Esophagus (tissue), 2 donors: ENCODE measurements around the gene SEPHS2. TPM values are rescaled to one million over a fixed set of nuclear protein-coding genes. Genes with fewer than 3 reads are reported as not detected.
"Not testable (repeated sequence)": the region's sequence is repeated elsewhere in the genome, so short reads cannot be mapped to it uniquely, and the experiment has no call there.

Experiments used
- H3K27ac ChIP-seq, 2 donors: one replicate each; pipeline ENCODE4 v1.5.1; 2013; ENCODE audit warnings: low read depth in 2 of 2, mild to moderate bottlenecking in 2 of 2, inconsistent platforms in 1 of 2, low read length in 1 of 2, moderate library complexity in 1 of 2
- H3K27me3 ChIP-seq, 2 donors: one replicate each; pipeline ENCODE4 v1.6.1; 2013; ENCODE audit warnings: low read length in 2 of 2, control low read depth in 1 of 2, mild to moderate bottlenecking in 1 of 2; ENCODE audit not compliant: insufficient read depth in 2 of 2, control insufficient read depth in 1 of 2
- H3K36me3 ChIP-seq, 2 donors: one replicate each; pipeline ENCODE4 v1.6.1; 2013; ENCODE audit warnings: low read length in 1 of 2; ENCODE audit not compliant: control insufficient read depth in 2 of 2, insufficient read depth in 2 of 2
- H3K4me1 ChIP-seq, 2 donors: one replicate each; pipeline ENCODE4 v1.6.1; 2013; ENCODE audit warnings: low read length in 1 of 2; ENCODE audit not compliant: control insufficient read depth in 2 of 2, insufficient read depth in 2 of 2
- H3K4me3 ChIP-seq, 2 donors: one replicate each; pipeline ENCODE4 v1.5.1; 2013; ENCODE audit warnings: low read length in 2 of 2, mild to moderate bottlenecking in 2 of 2, low read depth in 1 of 2, moderate library complexity in 1 of 2
- H3K9me3 ChIP-seq, 2 donors: one replicate each; pipeline ENCODE4 v1.6.1; 2013; ENCODE audit warnings: mild to moderate bottlenecking in 2 of 2, low read depth in 1 of 2, low read length in 1 of 2, moderate library complexity in 1 of 2; ENCODE audit not compliant: control insufficient read depth in 2 of 2, insufficient read depth in 1 of 2
- WGBS, 2 donors: extraction: QIAGEN DNeasy Blood & Tissue Kit; methylation state at CpG; one replicate each; pipeline ENCODE4 v1.1.7; 2013; 5-methylcytosine and 5-hydroxymethylcytosine counted together
- polyA plus RNA-seq, 2 donors: library from polyadenylated mRNA; stranded (reverse); fragments of 200-250 nt; gene quantifications; one replicate each; pipeline ENCODE4 v1.2.3, GENCODE V29; 2013
- donor health status: healthy with polysubstance abuse.
- donor health status: Bipolar disorder and iron deficiency.

The SEPHS2 gene
- polyA plus RNA-seq, 2 donors: 11.8 to 21.5 TPM

DNA sequence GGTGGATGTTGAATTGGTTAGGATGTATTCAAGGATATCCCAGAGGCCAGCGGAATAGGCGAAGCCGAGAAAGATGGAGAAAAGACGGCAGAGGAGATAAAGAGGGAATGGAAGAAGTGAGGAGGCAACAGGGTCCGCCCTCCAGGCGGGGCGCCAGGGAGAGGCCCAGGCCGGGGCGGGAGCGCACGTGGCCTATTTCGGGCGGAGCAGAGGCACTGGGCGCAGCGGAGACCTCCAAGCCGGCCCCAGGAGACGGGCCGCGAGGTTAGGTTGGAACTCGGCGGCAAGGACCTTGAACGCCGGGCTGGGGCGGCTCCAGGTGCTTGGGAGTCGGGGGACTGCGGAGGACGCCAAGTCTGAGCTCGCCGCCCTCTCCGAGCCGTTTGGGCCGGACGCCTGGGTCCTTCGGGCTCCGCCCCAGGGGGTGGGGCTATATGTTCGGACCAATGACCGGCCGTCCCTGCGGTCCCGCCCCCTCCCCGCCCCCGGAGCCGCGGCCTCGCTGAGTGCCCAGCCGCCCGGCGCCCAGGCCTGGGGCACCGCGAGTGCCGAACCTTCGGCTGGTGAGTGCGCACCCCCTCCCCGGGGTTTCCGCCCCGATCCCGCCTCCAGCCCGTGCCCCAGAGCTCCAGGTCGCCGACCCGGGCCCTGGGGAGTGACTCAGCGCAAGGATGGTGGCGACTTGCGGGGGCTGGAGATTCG is 38.4 kb downstream of the SEPHS2 start, which contains the start of gene ZNF771:
ZNF771 (plus strand) TSS at position 505 of the 702 bp plus-strand sequence. CDS start 448 bp downstream, outside the sequence.
- Histone ChIP-seq H3K36me3 (peaks cover 0 to 6% of the 10 kb centered on the region in 2 donors), H3K27ac (peak within 1 kb of the TSS; percentile 89 to 90), H3K9me3 (no peaks in the 10 kb centered on the region), H3K27me3 (no peaks in the 10 kb centered on the region), H3K4me1 (peaks cover 2 to 3% of the 10 kb centered on the region in 2 donors), H3K4me3 (peak within 1 kb of the TSS; percentile 57 to 68)
- 0 to 1% methylated on average over 55 to 65 of the region's 65 CpGs for WGBS, 2 donors

GRCh38 chr16:30406795-30407101 is 38.9 kb downstream of the SEPHS2 start:
- Histone ChIP-seq H3K36me3 (peaks cover 0 to 6% of the 10 kb centered on the region in 2 donors), H3K4me3 (peak overlapping the region; percentile 57 to 68), H3K9me3 (no peaks in the 10 kb centered on the region), H3K27me3 (no peaks in the 10 kb centered on the region), H3K4me1 (peaks cover 2 to 3% of the 10 kb centered on the region in 2 donors), H3K27ac (peak overlapping the region; percentile 89 to 90)
- WGBS, 2 donors: 7 to 11% methylated on average over 14 of the region's 14 CpGs

DNA sequence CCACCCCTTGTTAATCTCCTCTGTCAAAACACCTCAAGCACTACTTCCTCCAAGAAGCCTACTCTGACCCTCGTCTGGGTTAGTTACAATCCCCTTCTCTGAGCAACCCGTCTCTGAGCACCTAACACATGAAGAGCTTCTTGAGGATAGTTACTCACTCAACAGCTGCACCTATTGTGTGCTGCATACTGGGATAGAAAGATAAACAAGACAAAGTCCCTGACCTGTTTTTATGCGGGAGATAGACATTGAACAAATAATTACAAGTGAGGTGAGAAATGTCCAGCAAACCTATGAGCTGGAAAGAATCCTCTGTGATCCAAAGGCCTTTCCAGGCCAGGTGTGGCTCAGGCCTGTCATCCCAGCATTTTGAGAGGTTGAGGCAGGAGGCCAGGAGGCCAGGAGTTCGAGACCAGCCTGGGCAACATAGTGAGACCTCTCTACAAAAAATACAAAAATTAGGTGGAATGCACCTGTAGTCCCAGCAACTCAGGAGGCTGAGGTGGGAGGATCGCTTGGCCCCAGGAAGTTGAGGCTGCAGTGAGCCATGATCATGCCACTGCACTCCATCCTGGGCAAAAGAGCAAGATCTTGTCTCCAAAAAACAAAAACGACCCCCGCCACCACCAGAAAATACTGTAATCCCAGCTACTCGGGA is 43.8 kb downstream of the SEPHS2 start:
- Histone ChIP-seq H3K9me3 (no peaks in the 10 kb centered on the region), H3K36me3 (peaks cover 0 to 14% of the 10 kb centered on the region in 2 donors), H3K27me3 (no peaks in the 10 kb centered on the region), H3K4me3 (no peak overlapping the region), H3K4me1 (peaks cover 0 to 2% of the 10 kb centered on the region in 2 donors), H3K27ac (no peak overlapping the region)
- WGBS, 2 donors: 75 to 78% methylated on average over 8 of the region's 8 CpGs

DNA sequence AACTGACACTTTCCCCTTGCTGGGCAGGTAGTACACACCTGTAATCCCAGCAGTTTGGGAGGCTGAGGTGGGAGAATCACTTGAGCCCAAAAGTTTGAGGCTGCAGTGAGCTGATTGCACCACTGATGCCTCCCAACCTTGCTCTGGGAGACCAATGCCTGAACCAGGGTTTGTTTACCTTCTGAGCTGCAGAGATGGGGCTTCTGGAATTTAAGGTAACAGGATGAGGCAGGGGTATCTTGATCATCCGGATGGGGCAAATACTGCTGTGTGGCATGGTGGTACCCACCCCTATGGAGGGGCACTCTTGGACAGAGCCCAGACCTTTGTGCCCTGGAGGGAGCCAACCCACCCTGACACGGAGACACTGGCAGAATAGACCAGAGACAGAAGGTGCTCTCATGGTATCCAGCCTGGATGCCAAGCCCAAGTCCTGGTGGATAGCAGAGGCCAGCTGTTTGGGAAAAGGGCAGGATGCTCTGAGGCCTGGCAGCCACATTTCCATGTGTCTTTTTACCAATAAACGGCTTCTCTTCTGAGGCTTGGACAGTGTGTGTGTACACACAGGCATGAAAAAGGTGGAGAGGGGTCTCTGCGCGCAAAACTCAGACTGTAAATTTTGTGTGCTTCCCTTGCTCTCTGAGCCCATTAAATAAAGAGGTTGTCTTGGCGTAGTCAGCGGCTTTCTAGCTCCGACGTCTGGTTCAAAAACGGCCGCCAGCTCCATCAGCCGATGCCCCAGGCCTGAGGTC is 46.1 kb downstream of the SEPHS2 start:
- H3K4me1 ChIP-seq: peaks cover 0 to 6% of the 10 kb centered on the region in 2 donors
- no peaks in the 10 kb centered on the region for H3K27me3 ChIP-seq
- peak overlapping the region; percentile 75 to 82 for H3K27ac ChIP-seq
- H3K9me3 ChIP-seq: no peaks in the 10 kb centered on the region
- WGBS, 2 donors: 12 to 20% methylated on average over 12 of the region's 12 CpGs
- H3K36me3 ChIP-seq: peaks cover 0 to 14% of the 10 kb centered on the region in 2 donors
- peak overlapping the region; percentile 44 to 76 for H3K4me3 ChIP-seq

DNA sequence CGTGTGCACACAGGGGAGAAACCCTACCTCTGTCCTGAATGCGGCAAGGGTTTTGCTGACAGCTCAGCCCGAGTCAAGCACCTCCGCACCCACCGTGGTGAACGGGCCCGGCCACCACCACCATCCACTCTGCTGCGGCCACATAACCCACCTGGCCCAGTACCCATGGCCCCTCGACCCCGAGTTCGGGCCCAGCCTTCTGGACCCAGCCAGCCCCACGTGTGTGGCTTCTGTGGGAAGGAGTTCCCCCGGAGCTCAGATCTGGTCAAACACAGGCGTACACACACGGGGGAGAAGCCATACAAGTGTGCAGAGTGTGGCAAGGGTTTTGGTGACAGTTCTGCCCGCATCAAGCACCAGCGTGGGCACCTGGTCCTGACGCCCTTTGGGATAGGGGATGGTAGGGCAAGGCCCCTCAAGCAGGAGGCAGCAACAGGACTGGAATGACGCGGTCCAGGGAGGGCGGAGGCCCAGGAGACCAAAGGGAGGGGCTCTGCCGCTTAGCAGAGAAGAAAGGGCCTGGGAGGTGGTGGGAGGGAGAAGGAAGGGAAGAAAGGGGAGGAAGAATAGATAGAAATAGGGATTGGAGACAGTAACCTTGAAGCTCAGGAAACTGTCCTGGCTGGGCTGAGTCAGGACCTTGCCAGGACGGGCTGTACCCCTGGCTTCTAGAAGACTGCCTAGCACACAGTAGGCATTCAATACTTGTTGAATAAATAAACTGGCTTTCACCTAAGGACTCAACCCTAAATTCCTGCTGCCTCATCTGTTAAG is 46.8 kb downstream of the SEPHS2 start:
- Histone ChIP-seq H3K27ac (no peak overlapping the region), H3K4me1 (peaks cover 0 to 6% of the 10 kb centered on the region in 2 donors), H3K9me3 (no peaks in the 10 kb centered on the region), H3K27me3 (no peaks in the 10 kb centered on the region), H3K36me3 (peaks cover 0 to 14% of the 10 kb centered on the region in 2 donors), H3K4me3 (no peak overlapping the region)
- 77 to 85% methylated on average over 23 of the region's 23 CpGs for WGBS, 2 donors

DNA sequence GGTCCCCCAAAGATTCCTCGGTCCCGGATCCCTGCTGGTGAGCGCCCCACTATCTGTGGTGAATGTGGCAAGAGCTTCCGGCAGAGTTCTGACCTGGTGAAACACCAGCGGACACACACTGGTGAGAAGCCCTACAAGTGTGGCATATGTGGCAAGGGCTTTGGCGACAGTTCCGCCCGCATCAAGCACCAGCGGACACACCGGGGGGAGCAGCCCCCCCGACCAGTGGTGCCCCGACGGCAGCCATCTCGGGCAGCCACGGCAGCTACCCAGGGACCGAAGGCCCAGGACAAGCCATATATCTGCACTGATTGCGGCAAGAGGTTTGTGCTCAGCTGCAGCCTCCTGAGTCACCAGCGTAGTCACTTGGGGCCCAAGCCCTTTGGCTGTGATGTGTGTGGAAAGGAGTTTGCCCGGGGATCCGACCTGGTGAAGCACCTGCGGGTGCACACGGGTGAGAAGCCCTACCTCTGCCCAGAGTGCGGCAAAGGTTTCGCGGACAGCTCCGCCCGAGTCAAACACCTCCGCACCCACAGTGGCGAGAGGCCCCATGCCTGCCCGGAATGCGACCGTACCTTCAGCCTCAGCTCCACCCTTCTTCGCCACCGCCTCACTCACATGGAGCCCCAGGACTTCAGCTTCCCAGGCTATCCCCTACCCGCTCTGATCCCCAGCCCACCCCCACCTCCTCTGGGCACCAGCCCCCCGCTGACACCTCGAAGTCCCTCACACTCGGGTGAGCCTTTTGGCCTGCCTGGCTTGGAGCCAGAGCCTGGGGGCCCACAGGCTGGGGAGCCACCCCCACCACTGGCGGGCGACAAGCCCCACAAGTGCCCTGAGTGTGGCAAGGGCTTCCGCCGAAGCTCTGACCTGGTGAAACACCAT is 47.7 kb downstream of the SEPHS2 start:
- WGBS, 2 donors: 90 to 91% methylated on average over 42 of the region's 42 CpGs
- H3K27ac ChIP-seq: no peak overlapping the region
- H3K4me1 ChIP-seq: peaks cover 0 to 6% of the 10 kb centered on the region in 2 donors
- H3K27me3 ChIP-seq: no peaks in the 10 kb centered on the region
- no peaks in the 10 kb centered on the region for H3K9me3 ChIP-seq
- peaks cover 0 to 14% of the 10 kb centered on the region in 2 donors for H3K36me3 ChIP-seq
- no peak overlapping the region for H3K4me3 ChIP-seq

- H3K9me3 ChIP-seq: no peaks in the 10 kb centered on the region
- H3K27ac ChIP-seq: no peak overlapping the region
- no peaks in the 10 kb centered on the region for H3K27me3 ChIP-seq
- H3K4me1 ChIP-seq: peaks cover 0 to 6% of the 10 kb centered on the region in 2 donors
- 71 to 74% methylated on average over 4 of the region's 4 CpGs for WGBS, 2 donors
- no peak overlapping the region for H3K4me3 ChIP-seq
- H3K36me3 ChIP-seq: peaks cover 0 to 14% of the 10 kb centered on the region in 2 donors
Measured at GRCh38 chr16:30397056-30397455, 48.6 kb downstream of the SEPHS2 start.

DNA sequence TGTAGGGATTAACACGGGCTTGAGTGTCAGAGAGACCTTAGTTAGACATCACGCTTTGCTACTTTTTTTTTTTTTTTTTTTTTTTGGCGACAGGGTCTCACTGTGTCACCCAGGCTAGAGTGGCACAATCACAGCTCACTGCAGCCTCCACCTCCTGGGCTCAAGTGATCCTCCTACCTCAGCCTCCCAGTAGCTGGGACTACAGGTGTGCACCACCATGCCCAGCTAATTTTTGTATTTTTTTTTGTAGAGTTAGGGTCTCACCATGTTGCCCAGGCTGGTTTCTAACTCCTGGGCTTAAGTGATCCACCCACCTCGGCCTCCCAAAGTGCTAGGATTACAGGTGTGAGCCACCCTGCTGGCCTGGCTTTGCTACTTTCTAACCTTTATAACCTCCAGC is 49.0 kb downstream of the SEPHS2 start:
- not testable (repeated sequence) for H3K4me1 ChIP-seq, H3K27ac ChIP-seq, H3K9me3 ChIP-seq, H3K4me3 ChIP-seq, H3K27me3 ChIP-seq
- WGBS, 2 donors: 66 to 79% methylated on average over 4 of the region's 4 CpGs
- H3K36me3 ChIP-seq: peaks cover 0 to 14% of the 10 kb centered on the region in 2 donors
